Thoracic aorta (tissue), 2 donors: ENCODE data around the gene BCAT1. TPM values are rescaled to one million over a fixed set of nuclear protein-coding genes. Genes with fewer than 3 reads are reported as not detected.

ENCODE experiments used
- ATAC-seq: fragments of 150-250 bp; one replicate; pipeline ENCODE4 v1.8.0; 2017; ENCODE audit warnings: low read depth; ENCODE audit not compliant: insufficient number of reproducible peaks, low FRiP score
- DNase-seq: peaks from one replicate; pipeline ENCODE4 v3.0.0-alpha.2; 2020; ENCODE audit warnings: low spot score
- H3K27ac ChIP-seq, 2 donors: fragments of 200-600 bp; sonication (generic); 1 replicate in 1 of 2; 2 replicates in 1 of 2; pipeline ENCODE4 v1.5.1; 2016; ENCODE audit warnings: mild to moderate bottlenecking in 2 of 2, moderate library complexity in 2 of 2
- H3K27me3 ChIP-seq: fragments of 200-600 bp; sonication (generic); replicated peaks from 2 replicates; pipeline ENCODE4 v1.6.0; 2016; ENCODE audit warnings: mild to moderate bottlenecking; ENCODE audit not compliant: insufficient read depth
- H3K36me3 ChIP-seq: fragments of 200-600 bp; sonication (generic); one replicate; pipeline ENCODE4 v1.5.1; 2016
- H3K4me1 ChIP-seq, 2 donors: fragments of 200-600 bp; sonication (generic); 1 replicate in 1 of 2; 2 replicates in 1 of 2; pipeline versions ENCODE4 v1.5.1 to v1.6.0; 2016; ENCODE audit warnings: low read depth in 2 of 2, mild to moderate bottlenecking in 1 of 2; ENCODE audit not compliant: control insufficient read depth in 1 of 2
- H3K4me3 ChIP-seq: fragments of 200-600 bp; sonication (generic); 2 replicates; pipeline ENCODE4 v1.5.1; 2016; ENCODE audit warnings: mild to moderate bottlenecking
- H3K9me3 ChIP-seq: fragments of 200-600 bp; sonication (generic); 2 replicates; pipeline ENCODE4 v1.5.1; 2016
- CTCF ChIP-seq: fragments of 200-600 bp; sonication (generic); IDR thresholded peaks from one replicate; pipeline ENCODE4 v1.5.1; 2019; ENCODE audit warnings: antibody characterized with exemption
- total RNA-seq, 2 donors: library from RNA; depleted of rRNA; stranded (reverse); fragments of >200 nt; gene quantifications; one replicate each; pipeline versions ENCODE4 v1.1.0 to v1.2.3, GENCODE V29; 2016

Gene BCAT1
- total RNA-seq, 2 donors from 2014 or later = 24.9 to 28.6 TPM

- Histone ChIP-seq H3K27me3 (no peaks in the 10 kb centered on the region), H3K4me3 (no peak overlapping the region), H3K36me3 (no peaks in the 10 kb centered on the region), H3K27ac (no peak overlapping the region), H3K9me3 (no peaks in the 10 kb centered on the region), H3K4me1 (peaks cover 7 to 23% of the 10 kb centered on the region in 2 donors)
- ATAC-seq = no peak
- no peak for DNase-seq
- TF ChIP-seq CTCF = no peak
These were observed 115.4 kb downstream of the BCAT1 start for GRCh38 chr12:24833513-24833912.

GRCh38 chr12:24823808-24824515 is 124.9 kb downstream of the BCAT1 start:
- no peaks in the 10 kb centered on the region for H3K27me3 ChIP-seq
- H3K4me1 ChIP-seq = peaks cover 7 to 12% of the 10 kb centered on the region in 2 donors
- no peaks in the 10 kb centered on the region for H3K36me3 ChIP-seq
- H3K27ac ChIP-seq = no peak overlapping the region
- ATAC-seq = no peak
- no peak for TF ChIP-seq CTCF
- no peak overlapping the region for H3K4me3 ChIP-seq
- no peaks in the 10 kb centered on the region for H3K9me3 ChIP-seq
- DNase-seq = no peak

- no peak for DNase-seq
- Histone ChIP-seq H3K4me3 (no peak overlapping the region), H3K27ac (no peak overlapping the region), H3K4me1 (peaks cover 7 to 12% of the 10 kb centered on the region in 2 donors), H3K27me3 (no peaks in the 10 kb centered on the region), H3K9me3 (no peaks in the 10 kb centered on the region), H3K36me3 (no peaks in the 10 kb centered on the region)
- no peak for ATAC-seq
- TF ChIP-seq CTCF = no peak
These were observed 126.6 kb downstream of the BCAT1 start for GRCh38 chr12:24822121-24822899.

- no peak for DNase-seq
- no peak overlapping the region for H3K27ac ChIP-seq
- ATAC-seq = no peak
- H3K4me1 ChIP-seq = peaks cover 7 to 12% of the 10 kb centered on the region in 2 donors
- TF ChIP-seq CTCF = no peak
- H3K27me3 ChIP-seq = no peaks in the 10 kb centered on the region
- no peaks in the 10 kb centered on the region for H3K9me3 ChIP-seq
- H3K36me3 ChIP-seq = no peaks in the 10 kb centered on the region
- no peak overlapping the region for H3K4me3 ChIP-seq
These were observed 127.2 kb downstream of the BCAT1 start for GRCh38 chr12:24821691-24822090.

- H3K27me3 ChIP-seq = no peaks in the 10 kb centered on the region
- no peak for ATAC-seq
- H3K4me3 ChIP-seq = no peak overlapping the region
- no peaks in the 10 kb centered on the region for H3K9me3 ChIP-seq
- no peaks in the 10 kb centered on the region for H3K36me3 ChIP-seq
- no peak for DNase-seq
- no peak for TF ChIP-seq CTCF
- H3K27ac ChIP-seq = no peak overlapping the region
- peaks cover 7 to 12% of the 10 kb centered on the region in 2 donors for H3K4me1 ChIP-seq
These were observed 128.0 kb downstream of the BCAT1 start for GRCh38 chr12:24820872-24821271.
